H7 (cell line): ENCODE measurements around the gene PAX6. TPM values are rescaled to one million over a fixed set of nuclear protein-coding genes. Genes with fewer than 3 reads are reported as not detected.

ENCODE experiments used
- DNase-seq: peaks from one replicate; pipeline ENCODE4 v3.0.0; 2012
- H3K27me3 ChIP-seq: 2 replicates; pipeline ENCODE4 v1.6.0; 2011; ENCODE audit warnings: mild to moderate bottlenecking, low read length; ENCODE audit not compliant: control insufficient read depth, insufficient read depth
- H3K36me3 ChIP-seq: replicated peaks from 2 replicates; pipeline ENCODE4 v1.5.1; 2011; ENCODE audit warnings: low read length; ENCODE audit not compliant: control insufficient read depth, insufficient read depth
- H3K4me3 ChIP-seq: 2 replicates; pipeline ENCODE4 v1.5.1; 2011; ENCODE audit warnings: low read depth, mild to moderate bottlenecking, control low read depth, low read length, moderate library complexity; ENCODE audit not compliant: insufficient read depth
- total RNA-seq: library from RNA; depleted of rRNA; stranded (reverse); fragments of >200 nt; shearing (Covaris generic); gene quantifications from 2 replicates; pipeline ENCODE4 v1.2.3, GENCODE V29; 2014; rRNA removed

PAX6 gene
- total RNA-seq, result 12.3 and 23.3 TPM in 2 replicates

- DNase-seq, result peak; percentile 95
- Histone ChIP-seq H3K4me3 (peak within 1 kb of the TSS; percentile 40), H3K36me3 (no peaks in the 10 kb centered on the region), H3K27me3 (peaks cover 95% of the 10 kb centered on the region)
Observed at GRCh38 chr11:31810779-31811647, at the start of gene PAX6. PAX6 (minus strand) TSS chr11:31811322; CDS start chr11:31806411, 4,911 bp downstream.

- Histone ChIP-seq H3K36me3 (no peaks in the 10 kb centered on the region), H3K4me3 (no peak overlapping the region), H3K27me3 (no peaks in the 10 kb centered on the region)
- no peak for DNase-seq
Observed at GRCh38 chr11:31860391-31860790, 49.3 kb upstream of the PAX6 start.

- no peaks in the 10 kb centered on the region for H3K27me3 ChIP-seq
- no peak overlapping the region for H3K4me3 ChIP-seq
- DNase-seq, result no peak
- H3K36me3 ChIP-seq, result no peaks in the 10 kb centered on the region
Observed at GRCh38 chr11:31856248-31856647, 45.1 kb upstream of the PAX6 start.

GRCh38 chr11:31855466-31855865 is 44.3 kb upstream of the PAX6 start:
- DNase-seq, result no peak
- no peak overlapping the region for H3K4me3 ChIP-seq
- H3K36me3 ChIP-seq, result no peaks in the 10 kb centered on the region
- H3K27me3 ChIP-seq, result no peaks in the 10 kb centered on the region

- H3K27me3 ChIP-seq, result no peaks in the 10 kb centered on the region
- H3K4me3 ChIP-seq, result no peak overlapping the region
Observed at GRCh38 chr11:31850365-31850764, 39.2 kb upstream of the PAX6 start.

GRCh38 chr11:31847761-31848160 is 36.6 kb upstream of the PAX6 start:
- no peak for DNase-seq
- H3K4me3 ChIP-seq, result no peak overlapping the region
- no peaks in the 10 kb centered on the region for H3K27me3 ChIP-seq
- no peaks in the 10 kb centered on the region for H3K36me3 ChIP-seq

More at GRCh38 chr11:31850365-31850764, 39.2 kb upstream of the PAX6 start:
- DNase-seq, result no peak
- no peaks in the 10 kb centered on the region for H3K36me3 ChIP-seq

- Histone ChIP-seq H3K27me3 (no peaks in the 10 kb centered on the region), H3K4me3 (no peak overlapping the region)
Observed at GRCh38 chr11:31845331-31845730, 34.2 kb upstream of the PAX6 start.

GRCh38 chr11:31844351-31844750 is 33.2 kb upstream of the PAX6 start:
- DNase-seq, result no peak
- Histone ChIP-seq H3K4me3 (no peak overlapping the region), H3K27me3 (no peaks in the 10 kb centered on the region; the same call in 1 of the 2 replicates), H3K36me3 (no peaks in the 10 kb centered on the region)

More at GRCh38 chr11:31845331-31845730, 34.2 kb upstream of the PAX6 start:
- H3K36me3 ChIP-seq, result no peaks in the 10 kb centered on the region
- no peak for DNase-seq

- no peaks in the 10 kb centered on the region; the same call in 1 of the 2 replicates for H3K27me3 ChIP-seq
- H3K36me3 ChIP-seq, result no peaks in the 10 kb centered on the region
- no peak for DNase-seq
- no peak overlapping the region for H3K4me3 ChIP-seq
Observed at GRCh38 chr11:31841435-31841834, 30.3 kb upstream of the PAX6 start.

- H3K27me3 ChIP-seq, result no peaks in the 10 kb centered on the region
- no peaks in the 10 kb centered on the region for H3K36me3 ChIP-seq
- no peak overlapping the region for H3K4me3 ChIP-seq
- DNase-seq, result peak; percentile 58
Observed at GRCh38 chr11:31834237-31834636, 23.1 kb upstream of the PAX6 start.

GRCh38 chr11:31830406-31830805 is 19.3 kb upstream of the PAX6 start:
- H3K36me3 ChIP-seq, result no peaks in the 10 kb centered on the region
- no peak for DNase-seq
- peaks cover 32% of the 10 kb centered on the region for H3K27me3 ChIP-seq
- H3K4me3 ChIP-seq, result no peak overlapping the region

GRCh38 chr11:31828217-31828616 is 17.1 kb upstream of the PAX6 start:
- Histone ChIP-seq H3K36me3 (no peaks in the 10 kb centered on the region), H3K4me3 (no peak overlapping the region), H3K27me3 (peaks cover 49% of the 10 kb centered on the region)
- no peak for DNase-seq

- Histone ChIP-seq H3K36me3 (no peaks in the 10 kb centered on the region), H3K27me3 (peaks cover 55% of the 10 kb centered on the region), H3K4me3 (peak overlapping the region; percentile 44)
- DNase-seq, result peak; percentile 43
Observed at GRCh38 chr11:31827455-31828206, 16.5 kb upstream of the PAX6 start.

GRCh38 chr11:31826536-31827438 is 15.7 kb upstream of the PAX6 start:
- Histone ChIP-seq H3K27me3 (peaks cover 60% of the 10 kb centered on the region), H3K4me3 (peak overlapping the region; percentile 44), H3K36me3 (no peaks in the 10 kb centered on the region)
- peak; percentile 77 for DNase-seq
